NCI-H1417 (cell line): ENCODE measurements around the gene KCNH4.
A peak's percentile ranks its signal among the peaks of the same experiment; 100 is the strongest.
"Not testable (repeated sequence)": the region's sequence is repeated elsewhere in the genome, so short reads cannot be mapped to it uniquely, and the experiment has no call there.

Experiments used
- DNase-seq, 3 experiments: peaks; one replicate each; lab custom pipeline; 2025; lab: John Stamatoyannopoulos, UW

Gene KCNH4

GRCh38 chr17:42180922-42181850, at the start of gene KCNH4:
Gene KCNH4, minus strand, starts transcription at chr17:42181142. Its CDS starts 197 bp downstream, at chr17:42180945.
- peak; percentile 84 to 92 (median 89) for DNase-seq

- DNase-seq, result peak in 1 of 3 experiments; percentile 18
These were observed 49.3 kb upstream of the KCNH4 start for GRCh38 chr17:42230225-42230624.

- DNase-seq, result no peak
These were observed 47.1 kb upstream of the KCNH4 start for GRCh38 chr17:42227849-42228700.

GRCh38 chr17:42225646-42226045, 44.7 kb upstream of the KCNH4 start:
- no peak for DNase-seq

- DNase-seq, result no peak
These were observed 43.7 kb upstream of the KCNH4 start for GRCh38 chr17:42224651-42225050.

GRCh38 chr17:42221886-42222745, 41.2 kb upstream of the KCNH4 start:
- DNase-seq, result peak; percentile 7 to 35 (median 16)

GRCh38 chr17:42219280-42219679, 38.3 kb upstream of the KCNH4 start:
- not testable (repeated sequence) for DNase-seq

GRCh38 chr17:42214156-42214555, 33.2 kb upstream of the KCNH4 start:
- DNase-seq, result no peak

GRCh38 chr17:42212382-42212781, 31.4 kb upstream of the KCNH4 start:
- DNase-seq, result no peak

GRCh38 chr17:42211921-42212341, 31.0 kb upstream of the KCNH4 start:
- DNase-seq, result not testable (repeated sequence)

GRCh38 chr17:42210046-42210445, 29.1 kb upstream of the KCNH4 start:
- no peak for DNase-seq

GRCh38 chr17:42206153-42206612, 25.2 kb upstream of the KCNH4 start:
- not testable (repeated sequence) for DNase-seq

- DNase-seq, result no peak
These were observed 22.4 kb upstream of the KCNH4 start for GRCh38 chr17:42203354-42203753.

GRCh38 chr17:42202696-42203095, 21.8 kb upstream of the KCNH4 start:
- no peak for DNase-seq

GRCh38 chr17:42202159-42202558, 21.2 kb upstream of the KCNH4 start:
- DNase-seq, result no peak

GRCh38 chr17:42201458-42201772, 20.5 kb upstream of the KCNH4 start:
- no peak for DNase-seq

- DNase-seq, result peak in 2 of 3 experiments; percentile 65 to 73
These were observed 19.9 kb upstream of the KCNH4 start for GRCh38 chr17:42200706-42201457.

GRCh38 chr17:42199416-42200011, 18.6 kb upstream of the KCNH4 start:
- DNase-seq, result no peak

- DNase-seq, result no peak
These were observed 18.0 kb upstream of the KCNH4 start for GRCh38 chr17:42198897-42199296.

GRCh38 chr17:42197564-42198156, 16.7 kb upstream of the KCNH4 start:
- DNase-seq, result no peak
